H9 (cell line): ENCODE data around the gene LGALS3. TPM values are rescaled to one million over a fixed set of nuclear protein-coding genes. Genes with fewer than 3 reads are reported as not detected.

Experiments
- DNase-seq: peaks from one replicate; pipeline ENCODE4 v3.0.0-alpha.2; 2017
- H2AFZ ChIP-seq: one replicate; pipeline ENCODE4 v1.6.1; 2013; ENCODE audit warnings: mild to moderate bottlenecking, low read length, control low read depth, moderate library complexity
- H2AK5ac ChIP-seq: 2 replicates; pipeline ENCODE4 v1.6.1; 2013; ENCODE audit warnings: low read length, control low read depth, mixed read lengths; ENCODE audit not compliant: insufficient read length
- H2BK120ac ChIP-seq: one replicate; pipeline ENCODE4 v1.6.1; 2013; ENCODE audit warnings: low read depth, mild to moderate bottlenecking, low read length, control low read depth, inconsistent platforms; ENCODE audit not compliant: poor library complexity, severe bottlenecking
- H2BK12ac ChIP-seq: 2 replicates; pipeline ENCODE4 v1.6.1; 2013; ENCODE audit warnings: low read length, control low read depth, mixed read lengths, low read depth; ENCODE audit not compliant: insufficient read length
- H2BK15ac ChIP-seq: 2 replicates; pipeline ENCODE4 v1.6.1; 2013; ENCODE audit warnings: low read depth, low read length, control low read depth
- H2BK20ac ChIP-seq: one replicate; pipeline ENCODE4 v1.6.1; 2013; ENCODE audit warnings: low read depth, mild to moderate bottlenecking, low read length, control low read depth, inconsistent platforms; ENCODE audit not compliant: poor library complexity, severe bottlenecking
- H2BK5ac ChIP-seq: 2 replicates; pipeline ENCODE4 v1.6.1; 2013; ENCODE audit warnings: low read length, control low read depth, mixed read lengths; ENCODE audit not compliant: insufficient read length
- H3K14ac ChIP-seq: 2 replicates; pipeline ENCODE4 v1.6.1; 2013; ENCODE audit warnings: low read length, control low read depth; ENCODE audit not compliant: insufficient read depth
- H3K18ac ChIP-seq: 2 replicates; pipeline ENCODE4 v1.6.1; 2013; ENCODE audit warnings: low read depth, mild to moderate bottlenecking, mixed read lengths, low read length, control low read depth; ENCODE audit not compliant: insufficient read length
- H3K23ac ChIP-seq: 2 replicates; pipeline ENCODE4 v1.6.1; 2013; ENCODE audit warnings: low read length, control low read depth, mixed read lengths, low read depth; ENCODE audit not compliant: insufficient read length
- H3K23me2 ChIP-seq: 2 replicates; pipeline ENCODE4 v1.6.1; 2013; ENCODE audit warnings: low read depth, mild to moderate bottlenecking, mixed read lengths, low read length, control low read depth; ENCODE audit not compliant: insufficient read length, poor library complexity, severe bottlenecking
- H3K27ac ChIP-seq: 2 replicates; pipeline ENCODE4 v1.5.1; 2013; ENCODE audit warnings: low read length, control low read depth, mixed read lengths, low read depth; ENCODE audit not compliant: insufficient read length
- H3K27me3 ChIP-seq: 2 replicates; pipeline ENCODE4 v1.6.1; 2013; ENCODE audit warnings: low read length, control low read depth, inconsistent platforms; ENCODE audit not compliant: insufficient read depth
- H3K4ac ChIP-seq: 2 replicates; pipeline ENCODE4 v1.6.1; 2013; ENCODE audit warnings: low read depth, mild to moderate bottlenecking, control low read depth, inconsistent platforms, low read length, moderate library complexity
- H3K4me1 ChIP-seq: 2 replicates; pipeline ENCODE4 v1.6.1; 2013; ENCODE audit warnings: low read length, control low read depth, inconsistent platforms; ENCODE audit not compliant: insufficient read depth
- H3K4me2 ChIP-seq: 2 replicates; pipeline ENCODE4 v1.6.1; 2013; ENCODE audit warnings: low read length, control low read depth, mixed read lengths; ENCODE audit not compliant: insufficient read length, insufficient read depth
- H3K56ac ChIP-seq: 2 replicates; pipeline ENCODE4 v1.6.1; 2013; ENCODE audit warnings: low read depth, mild to moderate bottlenecking, mixed read lengths, low read length, control low read depth; ENCODE audit not compliant: insufficient read length
- H3K79me1 ChIP-seq: 2 replicates; pipeline ENCODE4 v1.6.1; 2013; ENCODE audit warnings: low read depth, mild to moderate bottlenecking, moderate library complexity, low read length, control low read depth, inconsistent platforms; ENCODE audit not compliant: insufficient read depth, poor library complexity, severe bottlenecking
- H3K79me2 ChIP-seq: 2 replicates; pipeline ENCODE4 v1.6.1; 2013; ENCODE audit warnings: low read length, control low read depth, inconsistent platforms; ENCODE audit not compliant: insufficient read depth
- H3K9ac ChIP-seq: 2 replicates; pipeline ENCODE4 v1.6.1; 2013; ENCODE audit warnings: low read length, control low read depth, mixed read lengths; ENCODE audit not compliant: insufficient read length; ENCODE audit errors: extremely low read depth
- H3K9me3 ChIP-seq: one replicate; pipeline ENCODE4 v1.6.1; 2013; ENCODE audit warnings: low read depth, low read length, inconsistent platforms; ENCODE audit not compliant: control insufficient read depth
- H3T11ph ChIP-seq: one replicate; pipeline ENCODE4 v1.6.1; 2013; ENCODE audit warnings: mild to moderate bottlenecking, low read length, control low read depth, inconsistent platforms
- H4K20me1 ChIP-seq: one replicate; pipeline ENCODE4 v1.6.1; 2013; ENCODE audit not compliant: control insufficient read depth, insufficient read length, insufficient read depth
- H4K5ac ChIP-seq: 2 replicates; pipeline ENCODE4 v1.6.1; 2013; ENCODE audit warnings: low read depth, mild to moderate bottlenecking, mixed read lengths, low read length, control low read depth; ENCODE audit not compliant: insufficient read length
- H4K8ac ChIP-seq: replicated peaks from 2 replicates; pipeline ENCODE4 v1.6.1; 2013; ENCODE audit warnings: low read length, control low read depth, mixed read lengths, low read depth; ENCODE audit not compliant: insufficient read length
- H4K91ac ChIP-seq: 2 replicates; pipeline ENCODE4 v1.6.1; 2013; ENCODE audit warnings: low read depth, mild to moderate bottlenecking, moderate library complexity, mixed read lengths, low read length, control low read depth; ENCODE audit not compliant: insufficient read length
- H3K27ac Mint-ChIP-seq, 3 experiments: 2 replicates in 2 of 3; 3 replicates in 1 of 3; pipeline ENCODE4 v1.8.0; 2020 to 2021; ENCODE audit warnings: mixed read lengths in 3 of 3, mild to moderate bottlenecking in 1 of 3, moderate library complexity in 1 of 3
- H3K27me3 Mint-ChIP-seq: 2 replicates; pipeline ENCODE4 v1.8.0; 2021; ENCODE audit warnings: low read depth, mild to moderate bottlenecking, moderate library complexity, mixed read lengths
- H3K36me3 Mint-ChIP-seq, 3 experiments: 2 replicates in 2 of 3; 3 replicates in 1 of 3; pipeline ENCODE4 v1.8.0; 2020 to 2021; ENCODE audit warnings: low read depth in 3 of 3, mixed read lengths in 3 of 3; ENCODE audit not compliant: insufficient read depth in 1 of 3
- H3K4me1 Mint-ChIP-seq, 2 experiments: 2 replicates each; pipeline ENCODE4 v1.8.0; 2020; ENCODE audit warnings: mixed read lengths in 2 of 2
- H3K4me3 Mint-ChIP-seq, 2 experiments: 2 replicates in 1 of 2; 3 replicates in 1 of 2; pipeline ENCODE4 v1.8.0; 2020 to 2021; ENCODE audit warnings: mild to moderate bottlenecking in 2 of 2, mixed read lengths in 2 of 2, moderate library complexity in 1 of 2
- H3K9me3 Mint-ChIP-seq, 2 experiments: 2 replicates in 1 of 2; 3 replicates in 1 of 2; pipeline ENCODE4 v1.8.0; 2020; ENCODE audit warnings: mild to moderate bottlenecking in 2 of 2, mixed read lengths in 2 of 2, moderate library complexity in 1 of 2
- WGBS: extraction: QIAGEN DNeasy Blood & Tissue Kit; methylation state at CpG from one replicate; pipeline ENCODE4 v1.1.7; 2013; ENCODE audit warnings: missing lambda C conversion rate, low lambda C conversion rate, mixed read lengths; ENCODE audit not compliant: insufficient read length; ENCODE audit errors: extremely low coverage; 5-methylcytosine and 5-hydroxymethylcytosine counted together
- total RNA-seq: library from RNA; stranded (reverse); gene quantifications from 2 replicates; pipeline ENCODE4 v1.2.1, GENCODE V29; 2021
- TF ChIP-seq, protein P1 (sequence below): fragments of 200-600 bp; sonication (generic); conservative IDR thresholded peaks from 3 replicates; pipeline ENCODE4 v1.8.0; 2021; ENCODE audit warnings: antibody characterized with exemption, mild to moderate bottlenecking

The LGALS3 gene
- total RNA-seq, 1 experiment from 2014 or later = 4.0 TPM

DNA sequence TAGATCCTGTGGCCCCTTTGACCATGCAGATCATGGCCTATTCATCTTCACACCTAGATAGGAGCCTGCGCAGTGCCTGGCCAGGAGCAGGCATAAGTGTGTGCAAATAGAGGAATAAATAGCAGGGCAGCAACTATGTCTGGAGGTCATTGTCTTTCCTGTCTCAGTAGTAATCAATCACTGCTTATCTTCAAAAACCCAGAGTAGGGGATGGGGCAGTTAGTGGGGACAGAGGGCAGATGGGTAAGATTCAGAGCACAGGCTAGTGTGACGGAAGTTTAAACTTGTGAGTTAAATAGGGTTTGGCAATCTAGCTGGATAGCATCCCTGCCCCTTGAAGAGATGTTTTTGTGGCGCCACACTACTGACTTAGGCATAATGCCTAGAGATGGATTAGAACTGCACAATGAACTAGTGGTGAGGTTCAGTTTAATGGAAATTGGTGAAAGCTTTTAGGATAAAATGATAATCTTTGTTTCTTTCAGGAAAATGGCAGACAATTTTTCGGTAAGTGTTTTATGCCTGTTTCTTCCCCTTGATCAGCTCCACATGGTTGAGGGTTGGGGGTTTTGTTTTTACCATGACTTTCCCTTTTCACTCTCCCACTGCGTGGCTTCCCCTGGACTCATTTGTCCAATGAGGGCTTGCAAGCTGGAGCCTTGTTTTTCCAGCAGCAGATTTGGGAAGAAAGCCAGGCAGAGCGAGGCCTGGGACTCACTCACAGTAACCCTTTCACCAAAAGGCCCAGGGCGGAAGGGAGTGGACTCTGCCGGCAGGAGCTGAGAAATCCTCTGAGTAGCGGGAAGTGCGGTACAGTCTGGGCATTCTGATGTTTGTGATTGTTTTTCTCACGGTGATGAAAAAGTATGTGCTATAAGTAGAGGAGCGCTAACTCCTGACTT, 8.1 kb downstream of the LGALS3 start:
- Histone ChIP-seq H3K4me1 (no peaks in the 10 kb centered on the region), H3K9ac (no peak overlapping the region), H2AFZ (no peak overlapping the region), H3K23ac (no peak overlapping the region), H4K91ac (no peak overlapping the region), H3K79me2 (no peaks in the 10 kb centered on the region), H3K4me2 (no peak overlapping the region), H3K9me3 (no peaks in the 10 kb centered on the region), H3K79me1 (no peaks in the 10 kb centered on the region), H2AK5ac (no peak overlapping the region), H4K20me1 (no peaks in the 10 kb centered on the region), H2BK20ac (no peak overlapping the region), H2BK15ac (no peak overlapping the region), H4K8ac (no peak overlapping the region), H3K27me3 (no peaks in the 10 kb centered on the region), H4K5ac (no peak overlapping the region), H2BK12ac (no peak overlapping the region), H3K18ac (no peak overlapping the region), H3K56ac (no peak overlapping the region), H3K4ac (no peak overlapping the region), H3K23me2 (no peaks in the 10 kb centered on the region), H3K14ac (no peak overlapping the region), H2BK120ac (no peak overlapping the region), H3T11ph (no peak overlapping the region), H2BK5ac (no peak overlapping the region), H3K27ac (no peak overlapping the region)
- Mint-ChIP-seq H3K4me3 (no peak overlapping the region), H3K36me3 (peaks cover 4 to 10% (median 5%) of the 10 kb centered on the region in 3 experiments; a peak in 2 of 7 replicates), H3K9me3 (no peaks in the 10 kb centered on the region), H3K27me3 (no peaks in the 10 kb centered on the region), H3K4me1 (no peaks in the 10 kb centered on the region), H3K27ac (peak overlapping the region in 2 of 3 experiments; percentile 18 to 59; a peak in 2 of 7 replicates)
- DNase-seq = no peak
- TF ChIP-seq, protein P1, sequence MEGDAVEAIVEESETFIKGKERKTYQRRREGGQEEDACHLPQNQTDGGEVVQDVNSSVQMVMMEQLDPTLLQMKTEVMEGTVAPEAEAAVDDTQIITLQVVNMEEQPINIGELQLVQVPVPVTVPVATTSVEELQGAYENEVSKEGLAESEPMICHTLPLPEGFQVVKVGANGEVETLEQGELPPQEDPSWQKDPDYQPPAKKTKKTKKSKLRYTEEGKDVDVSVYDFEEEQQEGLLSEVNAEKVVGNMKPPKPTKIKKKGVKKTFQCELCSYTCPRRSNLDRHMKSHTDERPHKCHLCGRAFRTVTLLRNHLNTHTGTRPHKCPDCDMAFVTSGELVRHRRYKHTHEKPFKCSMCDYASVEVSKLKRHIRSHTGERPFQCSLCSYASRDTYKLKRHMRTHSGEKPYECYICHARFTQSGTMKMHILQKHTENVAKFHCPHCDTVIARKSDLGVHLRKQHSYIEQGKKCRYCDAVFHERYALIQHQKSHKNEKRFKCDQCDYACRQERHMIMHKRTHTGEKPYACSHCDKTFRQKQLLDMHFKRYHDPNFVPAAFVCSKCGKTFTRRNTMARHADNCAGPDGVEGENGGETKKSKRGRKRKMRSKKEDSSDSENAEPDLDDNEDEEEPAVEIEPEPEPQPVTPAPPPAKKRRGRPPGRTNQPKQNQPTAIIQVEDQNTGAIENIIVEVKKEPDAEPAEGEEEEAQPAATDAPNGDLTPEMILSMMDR = no peak
- no CpG with 5 or more reads among the region's 12 CpGs for WGBS
